ENCODE results near the gene PLXNA4. TPM values are rescaled to one million over a fixed set of nuclear protein-coding genes. Genes with fewer than 3 reads are reported as not detected.
"Not testable (repeated sequence)": the region's sequence is repeated elsewhere in the genome, so short reads cannot be mapped to it uniquely, and the experiment has no call there.

PLXNA4 gene
- total RNA-seq, 2 donors from 2014 or later = 24.0 to 42.7 TPM

GRCh38 chr7:132392713-132393112, 183.6 kb downstream of the PLXNA4 start:
- no peak overlapping the region for H3K9ac ChIP-seq (ENCODE audit: extremely low read depth, low read length, poor library complexity, severe bottlenecking)
- no peaks in the 10 kb centered on the region for H3K27me3 ChIP-seq (ENCODE audit: control insufficient read depth, insufficient read depth, low read length, poor library complexity, severe bottlenecking)
- Mint-ChIP-seq H3K27ac (no peak overlapping the region), H3K4me3 (no peak overlapping the region), H3K9me3 (peaks cover 3% of the 10 kb centered on the region), H3K4me1 (peaks cover 26% of the 10 kb centered on the region), H3K36me3 (ENCODE audit: low read depth) (peaks cover 5% of the 10 kb centered on the region), H3K27me3 (ENCODE audit: insufficient read depth) (peaks cover 2% of the 10 kb centered on the region)
- H3K4me3 ChIP-seq (ENCODE audit: low read length) = no peak overlapping the region
- 92 to 100% methylated on average over 3 to 8 of the region's 8 CpGs for WGBS, 2 experiments (ENCODE audit: insufficient coverage in 1 of 2, insufficient read length in 1 of 2)
- no peaks in the 10 kb centered on the region for H3K36me3 ChIP-seq (ENCODE audit: control insufficient read depth, insufficient read depth, low read length)
- peaks cover 1% of the 10 kb centered on the region for H3K4me1 ChIP-seq (ENCODE audit: control insufficient read depth, insufficient read depth, low read length)
- no peak overlapping the region for H3K27ac ChIP-seq (ENCODE audit: low read depth, low read length)
- H3K9me3 ChIP-seq (ENCODE audit: control insufficient read depth, low read length) = no peaks in the 10 kb centered on the region
- no peak for DNase-seq
- TF ChIP-seq, protein P1, sequence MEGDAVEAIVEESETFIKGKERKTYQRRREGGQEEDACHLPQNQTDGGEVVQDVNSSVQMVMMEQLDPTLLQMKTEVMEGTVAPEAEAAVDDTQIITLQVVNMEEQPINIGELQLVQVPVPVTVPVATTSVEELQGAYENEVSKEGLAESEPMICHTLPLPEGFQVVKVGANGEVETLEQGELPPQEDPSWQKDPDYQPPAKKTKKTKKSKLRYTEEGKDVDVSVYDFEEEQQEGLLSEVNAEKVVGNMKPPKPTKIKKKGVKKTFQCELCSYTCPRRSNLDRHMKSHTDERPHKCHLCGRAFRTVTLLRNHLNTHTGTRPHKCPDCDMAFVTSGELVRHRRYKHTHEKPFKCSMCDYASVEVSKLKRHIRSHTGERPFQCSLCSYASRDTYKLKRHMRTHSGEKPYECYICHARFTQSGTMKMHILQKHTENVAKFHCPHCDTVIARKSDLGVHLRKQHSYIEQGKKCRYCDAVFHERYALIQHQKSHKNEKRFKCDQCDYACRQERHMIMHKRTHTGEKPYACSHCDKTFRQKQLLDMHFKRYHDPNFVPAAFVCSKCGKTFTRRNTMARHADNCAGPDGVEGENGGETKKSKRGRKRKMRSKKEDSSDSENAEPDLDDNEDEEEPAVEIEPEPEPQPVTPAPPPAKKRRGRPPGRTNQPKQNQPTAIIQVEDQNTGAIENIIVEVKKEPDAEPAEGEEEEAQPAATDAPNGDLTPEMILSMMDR (conservative IDR thresholded peaks at IDR 0.05) = no peak

DNA sequence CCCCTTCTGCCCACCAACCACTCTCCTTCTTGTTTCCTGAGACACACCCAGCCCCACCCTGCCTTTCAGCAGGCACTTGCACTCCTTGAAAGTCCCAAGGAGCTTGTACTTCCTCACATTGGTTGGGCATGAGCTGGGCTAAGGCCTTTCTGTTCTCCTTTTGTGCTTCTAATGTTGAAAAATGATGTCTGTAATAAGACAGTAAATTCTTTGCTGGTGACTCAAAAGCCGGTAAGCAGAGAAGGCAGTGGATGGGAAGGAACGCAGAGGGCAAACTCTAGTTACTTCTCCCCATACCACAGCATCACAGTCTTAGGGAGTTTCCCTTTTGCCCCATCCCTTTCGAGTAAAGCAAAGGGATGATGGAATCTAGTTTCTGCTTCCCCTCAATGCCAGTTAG, 185.6 kb downstream of the PLXNA4 start:
- Histone ChIP-seq H3K4me3 (ENCODE audit: low read length) (no peak overlapping the region), H3K9me3 (ENCODE audit: control insufficient read depth, low read length) (no peaks in the 10 kb centered on the region), H3K9ac (ENCODE audit: extremely low read depth, low read length, poor library complexity, severe bottlenecking) (no peak overlapping the region), H3K27ac (ENCODE audit: low read depth, low read length) (no peak overlapping the region), H3K27me3 (ENCODE audit: control insufficient read depth, insufficient read depth, low read length, poor library complexity, severe bottlenecking) (no peaks in the 10 kb centered on the region), H3K36me3 (ENCODE audit: control insufficient read depth, insufficient read depth, low read length) (no peaks in the 10 kb centered on the region), H3K4me1 (ENCODE audit: control insufficient read depth, insufficient read depth, low read length) (peaks cover 4% of the 10 kb centered on the region)
- Mint-ChIP-seq H3K9me3 (peaks cover 3% of the 10 kb centered on the region), H3K4me1 (peaks cover 31% of the 10 kb centered on the region), H3K27ac (no peak overlapping the region), H3K27me3 (ENCODE audit: insufficient read depth) (peaks cover 2% of the 10 kb centered on the region), H3K36me3 (ENCODE audit: low read depth) (peaks cover 5% of the 10 kb centered on the region), H3K4me3 (no peak overlapping the region)
- 89% methylated on average over 3 of the region's 3 CpGs; no CpG with 5 or more reads in 1 of the 2 experiments for WGBS, 2 experiments (ENCODE audit: insufficient coverage in 1 of 2, insufficient read length in 1 of 2)
- TF ChIP-seq, protein P1 (conservative IDR thresholded peaks at IDR 0.05) = no peak
- DNase-seq = no peak

DNA sequence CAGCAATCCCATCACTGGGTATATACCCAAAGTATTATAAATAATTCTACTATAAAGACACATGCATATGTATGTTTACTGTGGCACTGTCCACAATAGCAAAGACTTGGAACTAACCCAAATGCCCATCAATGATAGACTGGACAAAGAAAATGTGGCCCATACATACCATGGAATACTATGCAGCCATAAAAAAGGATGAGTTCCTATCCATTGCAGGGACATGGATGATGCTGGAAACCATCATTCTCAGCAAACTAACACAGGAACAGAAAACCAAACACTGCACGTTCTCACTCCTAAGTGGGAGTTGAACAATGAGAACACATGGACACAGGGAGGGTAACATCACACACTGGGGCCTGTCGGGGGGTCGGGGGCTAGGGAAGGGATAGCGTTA, 186.2 kb downstream of the PLXNA4 start:
- H3K4me1 Mint-ChIP-seq = peaks cover 25% of the 10 kb centered on the region
- not testable (repeated sequence) for H3K4me3 Mint-ChIP-seq; H3K36me3 Mint-ChIP-seq (ENCODE audit: low read depth); DNase-seq; H3K9ac ChIP-seq (ENCODE audit: extremely low read depth, low read length, poor library complexity, severe bottlenecking); H3K9me3 Mint-ChIP-seq; H3K27me3 ChIP-seq (ENCODE audit: control insufficient read depth, insufficient read depth, low read length, poor library complexity, severe bottlenecking); H3K27ac Mint-ChIP-seq; H3K36me3 ChIP-seq (ENCODE audit: control insufficient read depth, insufficient read depth, low read length); H3K4me3 ChIP-seq (ENCODE audit: low read length); H3K9me3 ChIP-seq (ENCODE audit: control insufficient read depth, low read length); H3K4me1 ChIP-seq (ENCODE audit: control insufficient read depth, insufficient read depth, low read length); H3K27me3 Mint-ChIP-seq (ENCODE audit: insufficient read depth); H3K27ac ChIP-seq (ENCODE audit: low read depth, low read length)
- WGBS, 2 experiments (ENCODE audit: insufficient coverage in 1 of 2, insufficient read length in 1 of 2) = 92 to 94% methylated on average over 3 to 4 of the region's 4 CpGs

DNA sequence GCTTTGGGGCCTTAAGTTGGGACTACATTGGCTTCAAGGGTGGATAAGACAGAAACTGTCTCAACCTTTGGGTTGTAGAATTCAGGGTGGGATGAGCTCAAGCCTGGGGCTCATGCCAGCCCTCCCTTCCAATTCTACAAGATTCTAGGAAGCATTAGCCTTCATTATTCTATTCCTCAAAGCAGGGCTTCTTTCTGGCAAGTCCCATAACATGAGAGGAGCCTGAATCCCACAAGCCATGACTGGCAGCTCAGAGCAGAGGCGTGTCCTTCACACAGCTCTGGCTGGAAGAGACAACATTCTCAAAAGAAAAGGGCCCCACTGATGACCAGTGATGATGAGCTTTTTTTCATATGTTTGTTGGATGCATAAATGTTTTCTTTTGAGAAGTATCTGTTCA, 187.6 kb downstream of the PLXNA4 start:
- Mint-ChIP-seq H3K27me3 (ENCODE audit: insufficient read depth) (peaks cover 2% of the 10 kb centered on the region), H3K4me1 (peaks cover 29% of the 10 kb centered on the region), H3K36me3 (ENCODE audit: low read depth) (peaks cover 5% of the 10 kb centered on the region), H3K9me3 (peaks cover 3% of the 10 kb centered on the region), H3K27ac (no peak overlapping the region), H3K4me3 (no peak overlapping the region)
- Histone ChIP-seq H3K9me3 (ENCODE audit: control insufficient read depth, low read length) (no peaks in the 10 kb centered on the region), H3K4me1 (ENCODE audit: control insufficient read depth, insufficient read depth, low read length) (peaks cover 4% of the 10 kb centered on the region), H3K4me3 (ENCODE audit: low read length) (no peak overlapping the region), H3K9ac (ENCODE audit: extremely low read depth, low read length, poor library complexity, severe bottlenecking) (no peak overlapping the region), H3K27ac (ENCODE audit: low read depth, low read length) (no peak overlapping the region), H3K36me3 (ENCODE audit: control insufficient read depth, insufficient read depth, low read length) (no peaks in the 10 kb centered on the region), H3K27me3 (ENCODE audit: control insufficient read depth, insufficient read depth, low read length, poor library complexity, severe bottlenecking) (no peaks in the 10 kb centered on the region)
- 81% methylated on average over 1 of the region's 1 CpG; no CpG with 5 or more reads in 1 of the 2 experiments for WGBS, 2 experiments (ENCODE audit: insufficient coverage in 1 of 2, insufficient read length in 1 of 2)
- DNase-seq = no peak
- TF ChIP-seq, protein P1 (conservative IDR thresholded peaks at IDR 0.05) = no peak

Data from endodermal cell (in vitro differentiated cells).